WI38 (cell line): ENCODE measurements around the gene GLB1L2.

Source experiments
- H3K4me3 ChIP-seq: 2 replicates; pipeline ENCODE4 v1.5.1; 2011; ENCODE audit warnings: low read depth, mild to moderate bottlenecking, control low read depth, low read length
- CTCF ChIP-seq: IDR thresholded peaks from 2 replicates; pipeline ENCODE4 v1.5.1; 2012; ENCODE audit warnings: low read depth, mild to moderate bottlenecking, control low read depth, low read length

Gene GLB1L2

GRCh38 chr11:134352111-134352510, 20.3 kb downstream of the GLB1L2 start:
- H3K4me3 ChIP-seq: no peak overlapping the region
- TF ChIP-seq CTCF: no peak

- TF ChIP-seq CTCF: no peak
- H3K4me3 ChIP-seq: no peak overlapping the region
These were observed 23.3 kb downstream of the GLB1L2 start for GRCh38 chr11:134355136-134355535.

- no peak overlapping the region for H3K4me3 ChIP-seq
- TF ChIP-seq CTCF: no peak
These were observed 23.9 kb downstream of the GLB1L2 start for GRCh38 chr11:134355656-134356055.

- no peak for TF ChIP-seq CTCF
- no peak overlapping the region for H3K4me3 ChIP-seq
These were observed 25.1 kb downstream of the GLB1L2 start for GRCh38 chr11:134356656-134357544.

GRCh38 chr11:134357545-134357839, 25.7 kb downstream of the GLB1L2 start:
- no peak overlapping the region for H3K4me3 ChIP-seq
- no peak for TF ChIP-seq CTCF

- TF ChIP-seq CTCF: no peak
- no peak overlapping the region for H3K4me3 ChIP-seq
These were observed 26.5 kb downstream of the GLB1L2 start for GRCh38 chr11:134358165-134358855.

- TF ChIP-seq CTCF: no peak
- H3K4me3 ChIP-seq: no peak overlapping the region
These were observed 27.2 kb downstream of the GLB1L2 start for GRCh38 chr11:134358856-134359490.
